ENCODE measurements around the gene SQSTM1. TPM values are rescaled to one million over a fixed set of nuclear protein-coding genes. Genes with fewer than 3 reads are reported as not detected.
A peak's percentile ranks its signal among the peaks of the same experiment; 100 is the strongest.
"Not testable (repeated sequence)": the region's sequence is repeated elsewhere in the genome, so short reads cannot be mapped to it uniquely, and the experiment has no call there.

The SQSTM1 gene
- total and polyA plus RNA-seq, 5 experiments from 2014 or later: 144 to 370 (median 157) TPM

DNA sequence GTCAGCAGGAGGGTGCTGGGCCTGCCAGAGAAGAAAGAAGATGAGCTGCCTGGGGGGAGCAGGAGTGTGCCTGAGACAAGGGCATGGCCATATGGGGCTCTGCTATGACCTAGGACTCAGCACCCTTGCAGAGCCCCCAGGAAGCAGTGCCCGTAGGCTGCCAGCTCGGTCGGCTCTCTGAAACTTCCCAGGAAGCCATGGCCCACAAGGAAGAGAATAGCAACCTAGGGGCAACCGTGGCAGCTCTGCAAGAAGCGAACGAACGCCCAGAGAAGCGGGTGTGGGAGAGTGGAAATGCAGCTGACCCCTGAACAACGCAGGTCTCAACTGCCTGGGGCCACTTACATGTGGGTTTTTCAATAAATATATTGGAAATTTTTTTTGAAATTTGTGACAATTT, 37.6 kb upstream of the SQSTM1 start:
- no peaks in the 10 kb centered on the region for H3K27me3 Mint-ChIP-seq
- H3K9me3 Mint-ChIP-seq: no peaks in the 10 kb centered on the region
- H3K4me1 Mint-ChIP-seq: peaks cover 0 to 5% (median under 1%) of the 10 kb centered on the region in 4 donors
- DNase-seq (no peak), ATAC-seq (no peak)
- H3K4me3 Mint-ChIP-seq: no peak overlapping the region
- H3K27ac Mint-ChIP-seq: peak overlapping the region in 1 of 10 donors; percentile 40
- peaks cover 0 to 16% (median 0%) of the 10 kb centered on the region in 3 donors for H3K36me3 Mint-ChIP-seq
- POLR2A ChIA-PET: interaction anchor here (1.9 kb wide), 1 partner anchor 13 kb away, joined by 4 read pairs; no protein-coding TSS in a partner anchor

DNA sequence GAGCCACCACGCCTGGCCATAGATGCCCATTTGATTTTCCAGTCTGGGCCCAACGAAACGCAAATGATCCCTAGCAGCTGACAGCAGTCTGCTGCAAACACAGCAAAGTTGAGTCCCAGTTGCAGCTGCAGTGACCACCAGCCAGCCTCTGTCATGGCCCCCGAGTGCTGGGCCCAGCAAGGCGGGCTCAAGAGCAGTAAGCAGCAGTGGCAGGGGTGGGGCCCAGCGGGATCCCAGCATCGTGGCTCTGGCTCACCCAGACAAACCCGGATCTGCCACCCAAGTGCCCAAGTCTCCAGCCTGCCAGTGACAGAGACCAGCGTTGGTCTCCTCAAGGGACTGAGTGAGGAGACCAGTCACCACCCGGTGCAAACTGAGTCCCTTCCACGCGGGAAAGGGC, 33.8 kb upstream of the SQSTM1 start:
- Mint-ChIP-seq H3K4me3 (no peak overlapping the region), H3K36me3 (no peaks in the 10 kb centered on the region)
- DNase-seq: no peak

DNA sequence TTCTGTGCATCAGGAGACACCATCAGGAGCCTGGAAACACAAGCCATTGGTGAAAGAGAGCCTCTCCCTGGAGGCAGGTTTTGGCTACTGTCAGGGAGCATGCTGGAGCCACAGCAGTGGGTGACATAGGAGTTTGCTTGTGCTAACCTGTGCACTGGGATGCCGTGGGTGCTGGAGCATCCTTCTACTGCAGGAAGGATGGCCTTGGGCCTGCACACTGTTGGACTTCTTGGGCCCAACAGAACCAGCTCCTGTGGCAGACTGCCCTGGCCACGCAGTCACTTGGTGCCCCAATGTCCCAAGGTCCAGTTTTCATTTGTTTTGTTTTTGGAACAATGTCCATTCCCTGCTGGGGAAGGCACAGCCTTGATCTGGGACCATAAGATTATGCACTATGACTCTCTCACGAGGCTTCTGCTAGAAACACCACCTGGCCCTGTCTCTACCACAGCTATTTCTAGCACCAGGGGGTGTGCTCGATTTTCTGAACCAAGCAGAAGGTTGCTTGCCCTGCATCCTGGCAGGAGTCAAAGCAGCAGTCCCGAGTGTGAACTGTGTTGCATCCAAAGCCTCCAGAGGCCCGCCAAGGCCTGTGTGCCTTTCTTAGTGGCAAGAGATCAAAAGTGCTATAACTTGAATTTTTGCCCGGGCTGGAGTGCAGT, 32.4 kb upstream of the SQSTM1 start:
- H3K27me3 Mint-ChIP-seq: no peaks in the 10 kb centered on the region
- peak overlapping the region in 1 of 10 donors; percentile 37 for H3K27ac Mint-ChIP-seq
- POLR2A ChIA-PET: no interaction called here
- ATAC-seq (no peak), DNase-seq (no peak)
- no peaks in the 10 kb centered on the region for H3K36me3 Mint-ChIP-seq
- H3K4me1 Mint-ChIP-seq: peaks cover 6 to 13% (median 7%) of the 10 kb centered on the region in 4 donors
- peaks cover 0 to 3% (median 0%) of the 10 kb centered on the region in 9 donors for H3K9me3 Mint-ChIP-seq
- H3K4me3 Mint-ChIP-seq: no peak overlapping the region

More for the DNA sequence above, 33.8 kb upstream of the SQSTM1 start:
- Mint-ChIP-seq H3K9me3 (peaks cover 0 to 3% (median 0%) of the 10 kb centered on the region in 9 donors), H3K27me3 (no peaks in the 10 kb centered on the region), H3K4me1 (peaks cover 0 to 3% (median 0%) of the 10 kb centered on the region in 4 donors), H3K27ac (no peak overlapping the region)
- POLR2A ChIA-PET: no interaction called here
- ATAC-seq: no peak

DNA sequence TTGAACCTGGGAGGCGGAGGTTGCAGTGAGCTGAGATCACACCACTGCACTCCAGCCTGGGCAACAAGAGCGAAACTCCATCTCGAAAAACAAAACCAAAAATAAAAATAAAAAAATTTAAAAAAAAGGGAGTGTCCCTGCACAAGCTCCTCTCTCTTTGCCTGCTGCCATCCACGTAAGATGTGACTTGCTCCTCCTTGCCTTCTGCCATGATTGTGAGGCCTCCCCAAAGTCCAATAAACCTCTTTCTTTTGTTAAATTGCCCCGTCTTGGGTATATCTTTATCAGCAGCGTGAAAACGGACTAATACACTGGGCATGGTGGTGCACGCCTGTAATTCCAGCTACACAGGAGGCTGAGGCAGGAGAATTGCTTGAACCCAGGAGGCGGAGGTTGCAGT, 31.4 kb upstream of the SQSTM1 start:
- POLR2A ChIA-PET: interaction anchor here (0.6 to 1.0 kb wide), 3 partner anchors 48 to 136 kb away, joined by 3 to 4 read pairs (median 3); no protein-coding TSS in a partner anchor
- peaks cover 13 to 23% (median 16%) of the 10 kb centered on the region in 4 donors for H3K4me1 Mint-ChIP-seq
- not testable (repeated sequence) for H3K27me3 Mint-ChIP-seq, H3K36me3 Mint-ChIP-seq, H3K9me3 Mint-ChIP-seq, H3K27ac Mint-ChIP-seq, ATAC-seq, DNase-seq, H3K4me3 Mint-ChIP-seq

DNA sequence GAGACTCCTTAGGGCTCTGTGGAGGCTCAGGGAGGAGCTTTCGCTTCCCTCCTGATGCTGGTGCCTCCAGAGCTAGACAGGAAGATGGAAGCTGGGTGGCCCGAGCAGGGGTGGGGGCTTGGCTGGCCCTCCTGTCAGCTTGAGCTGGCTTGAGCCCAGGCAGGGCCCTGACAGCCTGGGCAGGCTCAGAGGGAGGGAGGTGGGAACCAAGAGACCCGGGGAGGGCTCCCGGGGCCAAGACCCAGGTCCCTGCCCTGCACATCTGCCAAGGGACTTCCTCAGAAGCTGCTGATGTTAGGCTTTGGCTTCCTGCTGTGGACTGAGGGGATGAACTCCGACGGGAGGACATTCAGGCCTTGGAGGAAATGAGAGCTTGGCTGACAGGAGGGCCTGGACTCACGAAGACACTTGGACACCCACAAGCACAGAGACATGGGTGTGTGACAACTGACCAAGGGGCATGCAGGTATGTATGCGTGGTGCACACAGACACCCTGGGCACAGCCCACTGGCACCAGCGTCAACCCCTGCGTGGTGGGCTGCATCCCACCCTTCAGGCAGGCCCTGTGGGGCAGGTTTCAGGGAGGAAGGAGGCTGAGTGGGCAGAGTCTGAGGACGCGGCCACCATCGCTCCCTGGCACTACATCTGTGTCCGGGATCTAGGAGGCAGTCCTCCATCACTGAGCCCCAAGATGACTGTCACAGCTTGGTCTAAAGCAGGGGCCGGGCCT, 28.7 kb upstream of the SQSTM1 start:
- peaks cover 0 to 3% (median 0%) of the 10 kb centered on the region in 9 donors for H3K9me3 Mint-ChIP-seq
- ATAC-seq: no peak
- peaks cover 18 to 36% (median 30%) of the 10 kb centered on the region in 4 donors for H3K4me1 Mint-ChIP-seq
- peak overlapping the region; percentile 46 to 89 (median 76) for H3K27ac Mint-ChIP-seq
- peak overlapping the region in 1 of 10 donors; percentile 18 for H3K4me3 Mint-ChIP-seq
- no peak for DNase-seq
- H3K27me3 Mint-ChIP-seq: no peaks in the 10 kb centered on the region
- POLR2A ChIA-PET: interaction anchor here (0.5 to 1.8 kb wide), 4 partner anchors 11 to 95 kb away, joined by 3 to 5 read pairs (median 4); no protein-coding TSS in a partner anchor
- H3K36me3 Mint-ChIP-seq: peaks cover 0 to 3% (median 0%) of the 10 kb centered on the region in 3 donors

DNA sequence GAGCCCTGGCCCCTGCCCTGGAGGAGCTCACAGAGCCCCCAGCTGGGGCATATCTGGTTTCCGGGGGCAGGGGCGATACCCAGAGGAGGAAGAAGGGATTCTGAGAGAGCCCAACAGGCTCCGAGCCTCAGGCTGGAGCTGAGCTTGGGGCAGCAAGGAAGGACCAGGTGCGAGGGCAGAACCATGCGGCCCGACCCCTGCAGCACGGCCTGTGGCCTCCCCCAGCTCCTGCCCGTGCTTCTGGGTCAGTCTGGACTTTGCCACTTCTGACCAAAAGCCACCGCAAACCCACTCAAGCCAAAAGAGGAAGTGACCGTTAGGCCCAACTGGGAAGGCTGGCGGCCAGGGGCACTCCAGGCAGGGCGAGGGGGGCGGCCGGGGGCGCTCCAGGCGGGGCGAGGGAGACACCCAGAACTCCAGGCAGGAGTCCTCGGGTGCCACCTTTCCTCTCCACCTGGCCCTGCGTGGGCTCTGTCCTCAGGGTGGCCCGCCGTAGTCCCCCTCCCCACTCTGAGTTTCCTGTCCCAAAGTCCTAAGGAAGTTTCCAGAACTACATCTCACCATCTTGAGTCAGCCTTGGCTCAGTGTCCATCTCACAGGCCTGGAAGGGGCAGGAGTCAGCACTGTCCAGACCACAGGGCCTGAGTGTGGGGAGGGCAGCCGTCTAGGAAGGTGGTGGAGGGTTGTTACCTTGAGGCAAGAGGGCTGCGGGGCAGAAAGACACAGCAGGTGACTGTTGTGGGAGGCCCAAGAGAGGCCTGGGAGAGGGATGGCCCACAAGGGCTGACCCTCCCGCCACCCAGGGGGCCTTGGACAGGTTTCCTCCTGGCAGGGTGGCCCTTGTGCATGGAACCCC, 27.9 kb upstream of the SQSTM1 start:
- H3K27ac Mint-ChIP-seq: peak overlapping the region; percentile 78 to 89 (median 86)
- peaks cover 18 to 37% (median 31%) of the 10 kb centered on the region in 4 donors for H3K4me1 Mint-ChIP-seq
- DNase-seq (no peak), ATAC-seq (no peak)
- H3K36me3 Mint-ChIP-seq: peaks cover 0 to 3% (median 0%) of the 10 kb centered on the region in 3 donors
- no peaks in the 10 kb centered on the region for H3K27me3 Mint-ChIP-seq
- POLR2A ChIA-PET: interaction anchor here (0.5 to 5.3 kb wide), 9 partner anchors 11 to 96 kb away, joined by 3 to 41 read pairs (median 5); partner anchors contain the start of genes MAML1 and SQSTM1
- H3K9me3 Mint-ChIP-seq: peaks cover 0 to 3% (median 0%) of the 10 kb centered on the region in 9 donors
- peak overlapping the region in 7 of 10 donors; percentile 61 to 82 (median 73) for H3K4me3 Mint-ChIP-seq

DNA sequence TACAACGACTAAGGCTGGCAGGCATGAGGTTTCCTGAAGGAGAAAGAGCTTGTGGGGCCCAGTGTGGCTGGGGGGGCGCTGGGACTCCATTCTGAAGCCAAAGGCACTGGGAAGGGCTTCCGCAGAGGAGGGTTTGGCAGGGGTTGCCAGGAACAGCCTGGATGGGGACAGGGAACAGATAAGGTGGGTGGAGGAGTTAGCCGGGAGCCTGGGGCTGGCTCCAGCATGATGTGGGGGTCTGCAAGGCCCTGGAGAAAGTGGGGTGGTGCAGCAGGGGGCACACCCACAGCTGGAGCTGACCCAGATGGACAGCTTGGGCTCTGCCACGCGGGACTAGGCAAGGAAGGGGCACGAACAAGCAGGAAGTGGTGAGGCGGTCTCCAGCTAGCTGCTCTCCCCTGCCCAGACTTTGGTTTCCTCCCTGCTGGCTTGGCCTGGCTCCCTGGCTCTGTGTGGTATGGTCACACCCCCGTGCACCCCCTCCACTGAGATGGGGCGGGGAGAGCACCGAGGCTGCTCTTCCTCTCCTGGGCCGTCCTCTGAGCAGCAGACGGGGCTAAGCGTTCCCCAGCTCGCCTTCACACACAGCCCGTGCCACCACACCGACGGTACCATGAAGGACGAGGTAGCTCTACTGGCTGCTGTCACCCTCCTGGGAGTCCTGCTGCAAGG, 27.1 kb upstream of the SQSTM1 start, which contains the start of gene LTC4S:
LTC4S (plus strand) TSS at position 519 of the 672 bp plus-strand sequence; CDS start at position 614, 95 bp downstream.
- POLR2A ChIA-PET: interaction anchor here (0.5 to 5.3 kb wide), 10 partner anchors 9 to 170 kb away, joined by 3 to 41 read pairs (median 6); partner anchors contain the start of genes HNRNPH1, MAML1 and SQSTM1

DNA sequence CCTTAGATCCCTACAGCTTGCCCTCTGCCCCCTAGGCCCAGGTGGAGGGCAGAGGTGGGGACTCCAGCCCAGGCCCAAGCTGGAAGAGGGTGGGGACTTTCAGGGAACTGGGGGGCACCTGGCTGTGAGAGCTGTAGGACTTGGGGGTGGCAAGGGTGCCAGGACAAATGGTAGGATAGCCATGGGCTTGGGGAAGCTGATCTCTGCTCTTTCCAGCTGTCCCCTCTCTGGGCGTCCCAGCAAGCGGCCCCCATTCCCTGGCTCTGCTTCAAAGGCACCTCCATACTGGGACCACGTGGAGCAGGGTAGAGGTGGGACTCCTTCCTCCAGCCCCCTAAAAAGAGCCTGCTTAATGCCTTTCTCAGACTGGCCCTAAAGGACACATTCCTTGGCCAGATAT, 26.5 kb upstream of the SQSTM1 start:
- Mint-ChIP-seq H3K4me3 (peak overlapping the region; percentile 57 to 82 (median 69)), H3K4me1 (peaks cover 18 to 37% (median 31%) of the 10 kb centered on the region in 4 donors), H3K36me3 (peaks cover 0 to 6% (median 0%) of the 10 kb centered on the region in 3 donors), H3K9me3 (no peaks in the 10 kb centered on the region), H3K27me3 (no peaks in the 10 kb centered on the region), H3K27ac (peak overlapping the region in 7 of 10 donors; percentile 82 to 90 (median 88))
- DNase-seq (no peak), ATAC-seq (no peak)
- POLR2A ChIA-PET: interaction anchor here (0.5 to 5.3 kb wide), 12 partner anchors 8 to 171 kb away, joined by 3 to 41 read pairs (median 5); partner anchors contain the start of genes HNRNPH1, MAML1 and SQSTM1

More for the DNA sequence above, 27.1 kb upstream of the SQSTM1 start, which contains the start of gene LTC4S:
- DNase-seq (peak in 9 of 10 donors; percentile 32 to 84 (median 51)), ATAC-seq (peak; percentile 59 to 78)
- Mint-ChIP-seq H3K4me1 (peaks cover 18 to 37% (median 31%) of the 10 kb centered on the region in 4 donors), H3K27ac (peak within 1 kb of the TSS; percentile 78 to 90 (median 88)), H3K36me3 (peaks cover 0 to 3% (median 0%) of the 10 kb centered on the region in 3 donors), H3K27me3 (no peaks in the 10 kb centered on the region), H3K4me3 (peak within 1 kb of the TSS; percentile 57 to 82 (median 69)), H3K9me3 (peaks cover 0 to 1% (median 0%) of the 10 kb centered on the region in 9 donors)

DNA sequence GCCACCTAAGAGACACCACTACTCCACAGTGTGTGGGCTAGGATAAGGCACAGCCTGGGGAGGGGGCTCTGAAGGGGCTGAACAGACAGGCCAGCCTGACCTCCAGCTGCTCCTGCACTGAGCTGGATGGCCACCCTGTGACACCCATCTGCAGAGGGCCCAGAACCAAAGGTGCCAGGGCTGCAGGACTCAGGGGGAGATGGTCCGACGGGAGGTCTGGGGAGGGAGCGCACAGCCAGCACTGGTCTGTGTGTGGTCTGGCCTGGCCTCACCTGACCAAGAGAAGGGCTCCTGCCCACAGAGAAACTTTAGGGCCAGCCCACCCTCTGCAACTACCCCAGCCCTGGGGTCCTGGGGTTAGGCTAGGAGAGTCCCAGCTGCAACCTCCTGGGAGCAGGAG, 26.1 kb upstream of the SQSTM1 start:
- no peaks in the 10 kb centered on the region for H3K27me3 Mint-ChIP-seq
- ATAC-seq (no peak), DNase-seq (no peak)
- H3K4me3 Mint-ChIP-seq: peak overlapping the region; percentile 52 to 82 (median 69)
- H3K4me1 Mint-ChIP-seq: peaks cover 18 to 37% (median 32%) of the 10 kb centered on the region in 4 donors
- no peaks in the 10 kb centered on the region for H3K9me3 Mint-ChIP-seq
- POLR2A ChIA-PET: interaction anchor here (0.8 to 5.3 kb wide), 9 partner anchors 9 to 171 kb away, joined by 3 to 41 read pairs (median 6); partner anchors contain the start of genes HNRNPH1, MAML1 and SQSTM1
- peaks cover 0 to 10% (median 0%) of the 10 kb centered on the region in 3 donors for H3K36me3 Mint-ChIP-seq
- peak overlapping the region in 8 of 10 donors; percentile 5 to 89 (median 80) for H3K27ac Mint-ChIP-seq

DNA sequence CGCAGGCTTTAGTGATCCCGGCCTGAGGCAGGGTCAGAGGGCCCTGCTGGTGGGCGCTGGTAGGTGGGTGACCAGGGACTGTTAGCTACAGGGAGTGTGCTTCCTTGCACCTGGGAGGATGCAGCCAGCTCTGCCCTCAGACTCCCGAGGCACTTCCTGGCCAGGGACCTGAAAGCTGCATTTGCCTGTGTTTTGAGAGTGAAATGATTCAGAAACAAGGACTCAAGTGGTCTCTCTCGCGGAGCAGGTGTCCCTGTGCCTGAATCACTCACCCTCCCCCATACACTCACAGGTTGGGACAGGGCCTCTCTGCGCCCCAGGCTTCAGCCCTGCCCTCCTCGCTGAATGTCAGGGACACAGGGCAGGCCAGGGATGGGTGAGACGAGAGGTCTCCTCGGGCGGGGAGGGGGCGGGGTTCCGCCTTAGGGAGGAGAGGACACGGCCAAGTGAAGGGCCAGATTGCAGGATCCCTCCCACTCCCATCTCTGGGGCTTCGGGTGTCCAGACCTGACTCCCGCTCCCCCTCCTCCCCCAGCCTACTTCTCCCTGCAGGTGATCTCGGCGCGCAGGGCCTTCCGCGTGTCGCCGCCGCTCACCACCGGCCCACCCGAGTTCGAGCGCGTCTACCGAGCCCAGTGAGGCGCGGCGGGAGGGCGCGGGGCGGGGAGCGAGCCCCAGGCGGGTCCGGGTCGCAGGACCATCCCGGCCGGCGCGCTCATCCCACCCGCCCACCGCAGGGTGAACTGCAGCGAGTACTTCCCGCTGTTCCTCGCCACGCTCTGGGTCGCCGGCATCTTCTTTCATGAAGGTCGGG, 25.4 kb upstream of the SQSTM1 start:
- POLR2A ChIA-PET: interaction anchor here (0.5 to 5.3 kb wide), 12 partner anchors 9 to 172 kb away, joined by 3 to 41 read pairs (median 6); partner anchors contain the start of genes HNRNPH1, MAML1 and SQSTM1
- Mint-ChIP-seq H3K4me1 (peaks cover 18 to 37% (median 32%) of the 10 kb centered on the region in 4 donors), H3K27ac (peak overlapping the region in 6 of 10 donors; percentile 29 to 82 (median 72)), H3K4me3 (peak overlapping the region; percentile 52 to 82 (median 69)), H3K9me3 (no peaks in the 10 kb centered on the region), H3K27me3 (no peaks in the 10 kb centered on the region), H3K36me3 (peaks cover 0 to 14% (median 0%) of the 10 kb centered on the region in 3 donors)
- ATAC-seq (peak in 1 of 2 donors; percentile 20), DNase-seq (no peak)

All from naive thymus-derived CD8-positive, alpha-beta T cell (primary cell).